GM19467 (cell line): ENCODE measurements around the gene POP4.
"Not testable (repeated sequence)": the region's sequence is repeated elsewhere in the genome, so short reads cannot be mapped to it uniquely, and the experiment has no call there.

Experiments used
- ATAC-seq: cut with Tn5 transposase; IDR thresholded peaks from one replicate; pipeline ENCODE4 v1.9.1; 2021; ENCODE audit warnings: mild to moderate bottlenecking, moderate library complexity; ENCODE audit not compliant: unreplicated experiment

Gene POP4

GRCh38 chr19:29610574-29611271, 4.6 kb downstream of the POP4 start:
- peak; percentile 70 for ATAC-seq

GRCh38 chr19:29612121-29612520, 6.0 kb downstream of the POP4 start:
- no peak for ATAC-seq

GRCh38 chr19:29612801-29613595, 6.9 kb downstream of the POP4 start:
- ATAC-seq = no peak

GRCh38 chr19:29614046-29614445, 8.0 kb downstream of the POP4 start:
- ATAC-seq = no peak

- ATAC-seq = no peak
These were observed 8.7 kb downstream of the POP4 start for GRCh38 chr19:29614780-29615179.

GRCh38 chr19:29615891-29616425, 9.9 kb downstream of the POP4 start:
- ATAC-seq = no peak

GRCh38 chr19:29616541-29616940, 10.5 kb downstream of the POP4 start:
- no peak for ATAC-seq

- no peak for ATAC-seq
These were observed 11.5 kb downstream of the POP4 start for GRCh38 chr19:29617366-29618266.

GRCh38 chr19:29618434-29618833, 12.4 kb downstream of the POP4 start:
- no peak for ATAC-seq

- ATAC-seq = no peak
These were observed 12.8 kb downstream of the POP4 start for GRCh38 chr19:29618871-29619270.

- ATAC-seq = no peak
These were observed 14.9 kb downstream of the POP4 start for GRCh38 chr19:29620931-29621351.

GRCh38 chr19:29622166-29623070, 16.3 kb downstream of the POP4 start:
- ATAC-seq = no peak

GRCh38 chr19:29623726-29624488, 17.8 kb downstream of the POP4 start:
- ATAC-seq = no peak

GRCh38 chr19:29624489-29625185, 18.6 kb downstream of the POP4 start:
- no peak for ATAC-seq

GRCh38 chr19:29625186-29625651, 19.1 kb downstream of the POP4 start:
- ATAC-seq = no peak

GRCh38 chr19:29626386-29626785, 20.3 kb downstream of the POP4 start:
- no peak for ATAC-seq

- ATAC-seq = not testable (repeated sequence)
These were observed 20.7 kb downstream of the POP4 start for GRCh38 chr19:29626832-29627231.

GRCh38 chr19:29628661-29629385, 22.7 kb downstream of the POP4 start:
- ATAC-seq = no peak
